IPS-15b (cell line): Measurements from ENCODE around the gene CEBPA.

ENCODE experiments used
- H3K27me3 ChIP-seq: one replicate; pipeline ENCODE4 v1.6.1; 2013; ENCODE audit warnings: low read length; ENCODE audit not compliant: control insufficient read depth, insufficient read depth
- H3K36me3 ChIP-seq: one replicate; pipeline ENCODE4 v1.6.1; 2013; ENCODE audit warnings: low read length; ENCODE audit not compliant: control insufficient read depth, insufficient read depth
- H3K4me1 ChIP-seq: one replicate; pipeline ENCODE4 v1.6.1; 2013; ENCODE audit warnings: mild to moderate bottlenecking, low read length; ENCODE audit not compliant: control insufficient read depth, insufficient read depth
- H3K4me3 ChIP-seq: one replicate; pipeline ENCODE4 v1.5.1; 2013; ENCODE audit warnings: low read depth, low read length
- H3K9ac ChIP-seq: one replicate; pipeline ENCODE4 v1.6.1; 2013; ENCODE audit warnings: low read depth, mild to moderate bottlenecking, low read length
- H3K9me3 ChIP-seq: one replicate; pipeline ENCODE4 v1.6.1; 2013; ENCODE audit warnings: mild to moderate bottlenecking, low read length; ENCODE audit not compliant: control insufficient read depth, insufficient read depth

The CEBPA gene

GRCh38 chr19:33340991-33341390 is 38.7 kb upstream of the CEBPA start:
- Histone ChIP-seq H3K4me3 (no peak overlapping the region), H3K4me1 (no peaks in the 10 kb centered on the region), H3K36me3 (no peaks in the 10 kb centered on the region), H3K9ac (no peak overlapping the region), H3K27me3 (peaks cover 3% of the 10 kb centered on the region), H3K9me3 (no peaks in the 10 kb centered on the region)

- H3K27me3 ChIP-seq: no peaks in the 10 kb centered on the region
These were observed 37.0 kb upstream of the CEBPA start for GRCh38 chr19:33339016-33339984.

GRCh38 chr19:33335446-33335845 is 33.1 kb upstream of the CEBPA start:
- Histone ChIP-seq H3K9ac (no peak overlapping the region), H3K9me3 (no peaks in the 10 kb centered on the region), H3K27me3 (no peaks in the 10 kb centered on the region), H3K36me3 (no peaks in the 10 kb centered on the region), H3K4me3 (no peak overlapping the region), H3K4me1 (no peaks in the 10 kb centered on the region)

More at GRCh38 chr19:33339016-33339984, 37.0 kb upstream of the CEBPA start:
- no peaks in the 10 kb centered on the region for H3K4me1 ChIP-seq
- H3K4me3 ChIP-seq: no peak overlapping the region
- H3K36me3 ChIP-seq: no peaks in the 10 kb centered on the region
- no peak overlapping the region for H3K9ac ChIP-seq
- H3K9me3 ChIP-seq: no peaks in the 10 kb centered on the region

GRCh38 chr19:33334271-33334670 is 31.9 kb upstream of the CEBPA start:
- Histone ChIP-seq H3K4me3 (no peak overlapping the region), H3K9ac (no peak overlapping the region), H3K36me3 (no peaks in the 10 kb centered on the region), H3K4me1 (no peaks in the 10 kb centered on the region), H3K27me3 (no peaks in the 10 kb centered on the region), H3K9me3 (no peaks in the 10 kb centered on the region)

- Histone ChIP-seq H3K4me3 (no peak overlapping the region), H3K4me1 (no peaks in the 10 kb centered on the region), H3K9ac (no peak overlapping the region), H3K9me3 (no peaks in the 10 kb centered on the region), H3K27me3 (no peaks in the 10 kb centered on the region), H3K36me3 (no peaks in the 10 kb centered on the region)
These were observed 31.3 kb upstream of the CEBPA start for GRCh38 chr19:33333642-33334041.

- no peak overlapping the region for H3K9ac ChIP-seq
- H3K27me3 ChIP-seq: no peaks in the 10 kb centered on the region
- no peaks in the 10 kb centered on the region for H3K9me3 ChIP-seq
- no peaks in the 10 kb centered on the region for H3K4me1 ChIP-seq
- H3K4me3 ChIP-seq: no peak overlapping the region
- no peaks in the 10 kb centered on the region for H3K36me3 ChIP-seq
These were observed 30.8 kb upstream of the CEBPA start for GRCh38 chr19:33333151-33333550.

GRCh38 chr19:33332248-33332647 is 29.9 kb upstream of the CEBPA start:
- no peaks in the 10 kb centered on the region for H3K36me3 ChIP-seq
- no peaks in the 10 kb centered on the region for H3K27me3 ChIP-seq
- no peaks in the 10 kb centered on the region for H3K4me1 ChIP-seq
- no peak overlapping the region for H3K9ac ChIP-seq
- H3K4me3 ChIP-seq: no peak overlapping the region
- H3K9me3 ChIP-seq: no peaks in the 10 kb centered on the region

- Histone ChIP-seq H3K9me3 (no peaks in the 10 kb centered on the region), H3K27me3 (no peaks in the 10 kb centered on the region), H3K4me3 (no peak overlapping the region), H3K9ac (no peak overlapping the region), H3K36me3 (no peaks in the 10 kb centered on the region), H3K4me1 (no peaks in the 10 kb centered on the region)
These were observed 27.4 kb upstream of the CEBPA start for GRCh38 chr19:33329736-33330135.

GRCh38 chr19:33329060-33329459 is 26.7 kb upstream of the CEBPA start:
- Histone ChIP-seq H3K4me1 (no peaks in the 10 kb centered on the region), H3K9me3 (no peaks in the 10 kb centered on the region), H3K9ac (no peak overlapping the region), H3K4me3 (no peak overlapping the region), H3K36me3 (no peaks in the 10 kb centered on the region), H3K27me3 (no peaks in the 10 kb centered on the region)

GRCh38 chr19:33325920-33326319 is 23.6 kb upstream of the CEBPA start:
- no peaks in the 10 kb centered on the region for H3K36me3 ChIP-seq
- no peaks in the 10 kb centered on the region for H3K27me3 ChIP-seq
- no peaks in the 10 kb centered on the region for H3K9me3 ChIP-seq
- H3K4me3 ChIP-seq: no peak overlapping the region
- H3K4me1 ChIP-seq: no peaks in the 10 kb centered on the region
- H3K9ac ChIP-seq: no peak overlapping the region

GRCh38 chr19:33324628-33325027 is 22.3 kb upstream of the CEBPA start:
- Histone ChIP-seq H3K27me3 (no peaks in the 10 kb centered on the region), H3K4me1 (no peaks in the 10 kb centered on the region), H3K4me3 (no peak overlapping the region), H3K9ac (no peak overlapping the region), H3K9me3 (no peaks in the 10 kb centered on the region), H3K36me3 (no peaks in the 10 kb centered on the region)

GRCh38 chr19:33323093-33323820 is 20.9 kb upstream of the CEBPA start:
- no peak overlapping the region for H3K9ac ChIP-seq
- no peaks in the 10 kb centered on the region for H3K4me1 ChIP-seq
- no peaks in the 10 kb centered on the region for H3K27me3 ChIP-seq
- no peaks in the 10 kb centered on the region for H3K9me3 ChIP-seq
- H3K4me3 ChIP-seq: no peak overlapping the region
- no peaks in the 10 kb centered on the region for H3K36me3 ChIP-seq
